A549 treated with CORT108297 at 1 μM for 4 hours (cell line): ENCODE results near the gene HDHD3. TPM values are rescaled to one million over a fixed set of nuclear protein-coding genes. Genes with fewer than 3 reads are reported as not detected.

Experiments
- total RNA-seq: library from RNA; stranded (reverse); fragments of 200-300 nt; extraction: Qiagen RNA extraction; gene quantifications from 5 replicates; pipeline ENCODE4 v1.2.3, GENCODE V29; 2022

The HDHD3 gene, protein sequence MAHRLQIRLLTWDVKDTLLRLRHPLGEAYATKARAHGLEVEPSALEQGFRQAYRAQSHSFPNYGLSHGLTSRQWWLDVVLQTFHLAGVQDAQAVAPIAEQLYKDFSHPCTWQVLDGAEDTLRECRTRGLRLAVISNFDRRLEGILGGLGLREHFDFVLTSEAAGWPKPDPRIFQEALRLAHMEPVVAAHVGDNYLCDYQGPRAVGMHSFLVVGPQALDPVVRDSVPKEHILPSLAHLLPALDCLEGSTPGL
- total RNA-seq: 21.9 to 27.5 TPM (median 25.6 TPM) in 5 replicates

GRCh38 chr9:113376634-113377567, at the start of gene HDHD3:
HDHD3 (minus strand) TSS chr9:113376986; CDS start chr9:113374354, 2,632 bp downstream.

DNA sequence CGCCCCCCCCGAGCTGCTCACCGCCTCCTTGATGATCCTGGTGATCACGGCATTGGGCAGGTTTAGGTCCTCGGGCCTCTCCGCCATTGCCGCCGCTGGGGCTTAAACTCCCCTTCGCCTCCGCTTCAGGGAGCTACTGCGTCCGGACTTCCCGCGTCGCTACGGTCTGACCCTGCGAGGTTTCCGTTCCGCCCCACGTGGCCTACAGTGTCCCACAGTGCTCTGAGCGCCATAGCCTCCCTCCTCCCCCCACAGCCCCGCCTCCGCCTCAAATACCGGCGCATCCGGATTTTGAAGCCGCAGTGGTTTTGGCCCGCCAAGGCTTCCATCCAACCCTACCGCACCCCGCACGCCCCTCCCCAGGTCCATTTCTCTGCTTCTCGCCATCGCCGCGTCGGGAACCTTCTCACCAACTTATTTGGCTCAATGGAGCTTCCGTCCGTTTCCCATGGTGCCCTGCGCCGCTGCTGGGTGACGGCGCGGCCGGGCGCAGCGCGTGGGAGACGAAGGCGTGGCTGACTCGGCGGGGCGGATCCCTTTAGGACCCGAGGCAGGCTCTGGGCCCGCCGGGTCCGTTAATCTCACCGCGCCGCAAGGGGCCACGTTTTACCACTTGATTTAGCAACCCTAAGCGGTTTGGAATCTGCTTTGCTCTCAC, 33.5 kb upstream of the HDHD3 start, which contains the start of the genes C9orf43 and POLE3:
Gene C9orf43 (plus strand): TSS at position 541 of the 658 bp plus-strand sequence. CDS start 2,747 bp downstream, outside the sequence.
Gene POLE3 (minus strand): TSS at position 469 of the 658 bp plus-strand sequence. CDS start 382 bp downstream, at position 87.

GRCh38 chr9:113401027-113401792, 24.4 kb upstream of the HDHD3 start, which contains the start of gene ALAD:
ALAD (minus strand) TSS chr9:113401284; CDS start chr9:113393559, 7,725 bp downstream.

GRCh38 chr9:113349445-113350094, 27.2 kb downstream of the HDHD3 start, which contains the start of gene BSPRY:
BSPRY (plus strand) TSS chr9:113349541; CDS start chr9:113349580, 39 bp downstream.

GRCh38 chr9:113340011-113340699, 36.6 kb downstream of the HDHD3 start, which contains the start of gene WDR31:
WDR31 (minus strand) TSS chr9:113340275; CDS start chr9:113332022, 8,253 bp downstream.

Other genes with a start within 250 kb of the HDHD3 start
- gene SLC31A2, start 226.0 kb downstream of the HDHD3 start, total RNA-seq: 7.0 to 7.9 TPM (median 7.3 TPM) in 5 replicates
- gene FKBP15, start 155.7 kb downstream of the HDHD3 start, total RNA-seq: 17.1 to 18.6 TPM (median 18.0 TPM) in 5 replicates
- 19.1 to 21.7 TPM (median 20.5 TPM) in 5 replicates for gene SLC31A1, start 155.4 kb downstream of the HDHD3 start, total RNA-seq
- gene CDC26, start 101.4 kb downstream of the HDHD3 start, total RNA-seq: 42.9 to 71.8 TPM (median 48.8 TPM) in 5 replicates
- gene PRPF4, start 101.3 kb downstream of the HDHD3 start, total RNA-seq: 55.1 to 61.9 TPM (median 55.6 TPM) in 5 replicates
- gene RNF183, start 73.6 kb downstream of the HDHD3 start, total RNA-seq: 0.15 TPM in 1 of 5 replicates, not detected in the others
- 0.95 to 1.4 TPM (median 1.1 TPM) in 5 replicates for gene WDR31, start 36.7 kb downstream of the HDHD3 start, total RNA-seq
- 0.08 to 0.12 TPM (median 0.09 TPM) in 3 of 5 replicates, not detected in the others for gene BSPRY, start 27.4 kb downstream of the HDHD3 start, total RNA-seq
- gene ALAD, start 24.3 kb upstream of the HDHD3 start, total RNA-seq: 13.5 to 17.8 TPM (median 15.9 TPM) in 5 replicates
- 108 to 128 TPM (median 112 TPM) in 5 replicates for gene POLE3, start 33.7 kb upstream of the HDHD3 start, total RNA-seq
- gene C9orf43, start 33.8 kb upstream of the HDHD3 start, total RNA-seq: 0.53 to 0.88 TPM (median 0.65 TPM) in 5 replicates
- gene RGS3, start 86.7 kb upstream of the HDHD3 start, total RNA-seq: 21.7 to 26.2 TPM (median 23.8 TPM) in 5 replicates